Head of caudate nucleus (tissue), 42 donors: ENCODE results near the gene MOV10L1.

Experiments
- DNase-seq, 42 donors: peaks; one replicate each; pipeline versions ENCODE4 v3.0.0 to v3.0.0-alpha.2; 2020 to 2021; ENCODE audit warnings: mixed read lengths in 7 of 42
- intact Hi-C: fragments of 100-400 bp; cut with DNase I; formaldehyde crosslinking; loops from one replicate; pipeline ENCODE4 v1.15.0; 2022

Gene MOV10L1

GRCh38 chr22:50058061-50058905, 31.5 kb upstream of the MOV10L1 start, which contains the start of gene TTLL8:
Gene TTLL8 (minus strand): TSS chr22:50058298.
- DNase-seq, result no peak

GRCh38 chr22:50058906-50059880, 30.6 kb upstream of the MOV10L1 start:
- peak in 2 of 42 donors; percentile 8 to 10 for DNase-seq
- intact Hi-C loops, result no loop called here

More at GRCh38 chr22:50058061-50058905, 31.5 kb upstream of the MOV10L1 start, which contains the start of gene TTLL8:
- intact Hi-C loops, result no loop called here

GRCh38 chr22:50059881-50060262, 29.9 kb upstream of the MOV10L1 start:
- intact Hi-C loops, result no loop called here
- no peak for DNase-seq

- no peak for DNase-seq
- intact Hi-C loops, result no loop called here
Observed at GRCh38 chr22:50060441-50061140, 29.2 kb upstream of the MOV10L1 start.

- DNase-seq, result no peak
- intact Hi-C loops, result no loop called here
Observed at GRCh38 chr22:50061141-50061823, 28.5 kb upstream of the MOV10L1 start.

GRCh38 chr22:50061824-50062355, 27.9 kb upstream of the MOV10L1 start:
- no peak for DNase-seq

GRCh38 chr22:50062509-50063135, 27.2 kb upstream of the MOV10L1 start:
- DNase-seq, result no peak
- intact Hi-C loops, result no loop called here

More at GRCh38 chr22:50061824-50062355, 27.9 kb upstream of the MOV10L1 start:
- intact Hi-C loops, result no loop called here

GRCh38 chr22:50063589-50064393, 26.0 kb upstream of the MOV10L1 start:
- intact Hi-C loops, result no loop called here
- DNase-seq, result no peak

- DNase-seq, result no peak
- intact Hi-C loops, result no loop called here
Observed at GRCh38 chr22:50064453-50064852, 25.4 kb upstream of the MOV10L1 start.

GRCh38 chr22:50067244-50067643, 22.6 kb upstream of the MOV10L1 start:
- intact Hi-C loops, result no loop called here
- no peak for DNase-seq

- no peak for DNase-seq
- intact Hi-C loops, result no loop called here
Observed at GRCh38 chr22:50068096-50068495, 21.7 kb upstream of the MOV10L1 start.

GRCh38 chr22:50070366-50070765, 19.4 kb upstream of the MOV10L1 start:
- DNase-seq, result no peak
- intact Hi-C loops, result no loop called here

- intact Hi-C loops, result no loop called here
Observed at GRCh38 chr22:50071432-50072166, 18.2 kb upstream of the MOV10L1 start.

GRCh38 chr22:50072167-50072555, 17.6 kb upstream of the MOV10L1 start:
- intact Hi-C loops, result no loop called here
- DNase-seq, result no peak

More at GRCh38 chr22:50071432-50072166, 18.2 kb upstream of the MOV10L1 start:
- no peak for DNase-seq

GRCh38 chr22:50072714-50073538, 16.9 kb upstream of the MOV10L1 start:
- DNase-seq, result no peak
- intact Hi-C loops, result no loop called here

- intact Hi-C loops, result no loop called here
- DNase-seq, result no peak
Observed at GRCh38 chr22:50074056-50074455, 15.8 kb upstream of the MOV10L1 start.
